D721Med (cell line): ENCODE data around the gene OGDH.

ENCODE experiments used
- DNase-seq: peaks from one replicate; pipeline ENCODE4 v3.0.0; 2011; ENCODE audit warnings: low spot score; ENCODE audit not compliant: insufficient read length
- FAIRE-seq: peaks from 2 replicates; lab custom pipeline; 2011; peaks lifted over from hg19 to GRCh38; lab: Jason Lieb, UNC
- CTCF ChIP-seq: IDR thresholded peaks from 2 replicates; pipeline ENCODE4 v1.5.1; 2012; ENCODE audit warnings: mild to moderate bottlenecking, control low read depth; ENCODE audit not compliant: insufficient read depth; ENCODE audit errors: missing control alignments

OGDH gene

GRCh38 chr7:44661233-44661632 lies 54.8 kb downstream of the OGDH start:
- no peak for DNase-seq
- no peak for FAIRE-seq
- no peak for TF ChIP-seq CTCF

DNA sequence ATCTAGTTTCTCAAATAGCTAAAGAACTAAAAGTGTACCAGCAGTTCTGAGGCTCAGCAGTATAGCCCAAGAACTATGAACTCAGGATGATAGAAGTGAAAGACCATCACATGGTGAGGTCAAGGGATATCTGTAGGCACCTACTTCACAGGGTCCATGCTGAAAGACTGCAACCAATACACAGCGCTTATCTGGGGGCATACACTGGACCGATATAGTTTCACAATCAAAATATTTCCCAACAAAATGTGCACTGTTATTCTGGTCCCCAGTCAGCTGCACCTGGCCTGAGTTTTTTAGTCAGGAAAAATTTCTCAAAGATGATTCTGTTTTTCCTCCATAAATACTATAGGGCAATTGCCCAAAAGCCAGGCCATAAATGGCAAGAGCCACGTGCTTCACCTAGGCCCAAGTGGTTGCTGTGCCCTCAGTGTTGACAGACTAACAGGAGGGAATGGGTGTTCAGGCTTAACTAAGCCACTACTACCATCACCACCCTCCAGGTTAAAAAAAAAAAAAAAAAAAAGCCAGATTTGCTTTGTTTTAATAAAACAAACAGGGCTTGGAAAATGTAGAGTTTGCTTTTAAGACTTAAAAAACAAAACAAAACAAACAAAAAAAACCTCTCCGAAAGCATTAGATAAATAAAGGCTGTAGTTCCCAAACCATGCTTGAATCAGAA lies 58.5 kb downstream of the OGDH start:
- DNase-seq (no peak), FAIRE-seq (no peak)
- no peak for TF ChIP-seq CTCF

DNA sequence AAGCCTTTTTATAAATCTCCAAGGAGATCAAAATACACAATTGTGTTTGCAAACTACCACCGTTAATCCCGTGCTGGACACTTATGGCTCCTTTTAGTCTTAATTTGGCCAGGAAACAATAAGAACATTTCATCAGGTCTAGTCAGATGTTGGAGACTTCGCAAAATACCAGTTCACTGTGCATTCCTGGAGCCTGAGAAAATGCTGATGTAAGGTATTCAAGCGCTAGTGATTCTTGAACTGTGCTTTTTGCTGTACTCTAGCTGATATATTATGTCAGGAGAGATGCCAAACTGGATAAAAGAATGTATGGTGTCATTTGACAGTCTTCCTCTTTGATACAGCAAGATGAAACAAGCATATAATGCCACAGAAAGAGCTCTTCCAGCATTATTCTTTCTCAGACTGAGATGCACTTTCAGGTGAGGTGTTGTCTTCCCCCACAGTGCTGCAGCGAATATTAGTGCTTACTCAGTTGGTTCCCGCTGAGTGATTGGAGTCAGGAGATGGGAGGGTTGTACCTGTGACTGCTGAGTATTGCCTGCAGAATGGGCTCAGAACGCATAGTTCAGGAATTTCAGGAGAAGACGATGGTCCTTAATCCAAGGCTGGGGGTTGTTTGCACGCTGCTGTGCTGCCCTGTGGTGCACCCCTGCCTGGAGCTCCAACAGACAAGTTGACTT lies 59.2 kb downstream of the OGDH start:
- DNase-seq, result no peak
- no peak for TF ChIP-seq CTCF
- no peak for FAIRE-seq

DNA sequence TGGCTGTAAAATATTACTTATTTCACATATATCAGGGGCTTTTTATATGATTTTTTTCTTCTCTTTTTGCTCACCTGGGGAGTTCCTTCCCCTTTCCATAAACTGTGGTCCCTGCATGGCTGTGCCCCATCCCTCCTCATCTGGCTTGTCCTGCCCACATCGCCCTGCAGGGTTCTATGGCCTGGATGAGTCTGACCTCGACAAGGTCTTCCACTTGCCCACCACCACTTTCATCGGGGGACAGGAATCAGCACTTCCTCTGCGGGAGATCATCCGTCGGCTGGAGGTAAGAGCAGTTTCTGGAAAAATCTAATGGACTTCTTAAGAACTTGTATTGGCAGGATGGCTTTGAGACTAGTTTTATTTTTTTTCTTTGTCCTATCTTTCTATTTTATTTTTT lies 60.1 kb downstream of the OGDH start:
- FAIRE-seq, result no peak

DNA sequence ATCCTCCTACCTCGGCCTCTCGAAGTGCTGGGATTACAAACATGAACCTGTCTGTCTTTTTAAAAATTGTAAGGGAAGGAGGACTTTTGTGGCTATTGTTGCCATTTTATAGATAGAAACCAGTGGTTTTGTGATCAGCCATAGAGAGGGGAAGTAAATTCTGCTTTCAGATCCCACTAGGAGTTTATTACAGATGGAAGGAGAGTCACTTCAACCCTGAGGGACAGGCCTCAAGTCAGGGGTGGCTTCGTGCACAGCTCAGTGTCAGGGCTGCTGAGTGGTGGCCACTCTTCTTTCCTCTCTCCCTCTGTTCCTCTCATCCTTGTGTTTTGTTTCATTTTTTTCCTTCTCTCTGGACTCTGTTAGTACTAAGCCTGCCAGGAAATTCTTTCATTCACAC lies 60.8 kb downstream of the OGDH start:
- no peak for FAIRE-seq
- no peak for DNase-seq
- no peak for TF ChIP-seq CTCF

More for the DNA sequence above, 60.1 kb downstream of the OGDH start:
- DNase-seq, result no peak
- TF ChIP-seq CTCF, result no peak

- TF ChIP-seq CTCF, result no peak
- no peak for DNase-seq
- FAIRE-seq, result no peak
Measured at GRCh38 chr7:44671069-44671468, 64.6 kb downstream of the OGDH start.

GRCh38 chr7:44673324-44673723 lies 66.9 kb downstream of the OGDH start:
- TF ChIP-seq CTCF, result no peak
- FAIRE-seq (no peak), DNase-seq (no peak)
